ENCODE data around the gene PLEKHG3.
"Not testable (repeated sequence)": the region's sequence is repeated elsewhere in the genome, so short reads cannot be mapped to it uniquely, and the experiment has no call there.

Gene PLEKHG3

GRCh38 chr14:64686282-64686615 is 18.0 kb upstream of the PLEKHG3 start:
- DNase-seq (ENCODE audit: low read depth in 1 of 2, low spot score in 1 of 2), result no peak

- DNase-seq (ENCODE audit: low read depth in 1 of 2, low spot score in 1 of 2), result no peak
These were observed 16.2 kb upstream of the PLEKHG3 start for GRCh38 chr14:64688031-64688430.

DNA sequence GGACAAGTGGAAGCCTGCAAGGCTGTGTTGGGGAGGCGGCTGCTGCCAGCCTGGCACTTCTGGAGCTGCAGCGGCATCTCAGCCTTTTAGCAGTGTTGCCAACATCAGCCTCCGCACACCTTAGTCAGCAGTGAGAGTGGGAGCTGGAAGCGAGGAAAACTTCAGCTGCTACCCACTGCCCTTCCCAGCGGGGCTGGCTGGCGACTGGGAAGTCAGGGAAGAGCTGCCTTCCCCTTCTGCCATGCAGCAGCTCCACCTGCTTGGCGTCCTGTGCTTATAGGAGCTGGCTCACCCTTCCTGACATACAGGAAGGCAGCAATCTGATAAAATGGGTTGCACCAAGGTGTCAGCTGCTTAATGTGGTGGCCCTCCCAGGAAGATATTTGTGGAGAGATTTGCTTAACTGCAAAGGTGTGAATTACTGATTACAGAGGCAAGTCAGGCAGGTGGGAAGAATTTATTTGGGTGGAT is 15.4 kb upstream of the PLEKHG3 start:
- DNase-seq (ENCODE audit: low read depth in 1 of 2, low spot score in 1 of 2), result no peak

GRCh38 chr14:64689289-64689688 is 14.9 kb upstream of the PLEKHG3 start:
- DNase-seq (ENCODE audit: low read depth in 1 of 2, low spot score in 1 of 2), result no peak

GRCh38 chr14:64690607-64691006 is 13.6 kb upstream of the PLEKHG3 start:
- DNase-seq (ENCODE audit: low read depth in 1 of 2, low spot score in 1 of 2), result not testable (repeated sequence)

- DNase-seq (ENCODE audit: low read depth in 1 of 2, low spot score in 1 of 2), result no peak
These were observed 12.8 kb upstream of the PLEKHG3 start for GRCh38 chr14:64691376-64691775.

DNA sequence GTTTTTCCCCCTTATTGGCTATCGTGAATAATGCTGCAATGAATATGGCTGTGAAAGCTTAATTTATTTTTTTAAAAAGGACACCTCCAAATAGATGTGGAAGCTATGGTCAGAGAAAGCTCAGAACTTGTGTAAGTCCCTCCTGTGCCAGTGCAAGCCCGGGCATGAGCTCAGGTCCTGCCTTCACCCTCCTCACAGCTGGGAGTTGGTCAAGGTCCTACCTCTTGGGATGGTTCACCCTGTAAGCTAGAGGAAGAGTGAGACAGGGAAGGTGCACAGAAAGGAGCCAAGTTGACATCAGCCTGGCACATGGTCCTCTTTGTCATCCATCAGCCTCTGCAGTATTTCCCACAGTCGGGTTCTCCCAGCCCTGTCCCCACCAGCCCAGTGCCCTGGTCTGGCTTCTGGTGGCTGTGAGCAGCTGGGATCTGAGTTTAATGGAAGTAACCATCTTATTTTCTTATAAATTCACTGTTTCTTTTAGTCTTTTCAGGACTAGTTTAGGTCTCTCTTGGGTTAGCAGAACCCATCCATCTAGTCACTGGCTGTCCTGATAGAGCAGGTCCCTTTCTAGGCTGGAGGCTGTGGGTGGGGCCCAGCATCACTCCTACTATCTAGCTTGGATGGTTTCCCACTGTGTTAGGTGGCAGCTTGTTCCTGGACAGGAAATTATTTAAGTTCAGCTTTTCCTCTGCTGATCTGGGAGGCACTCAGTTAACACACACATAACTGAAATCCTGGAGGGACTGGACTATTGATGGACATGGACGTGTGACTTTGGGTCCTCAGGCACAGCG is 11.8 kb upstream of the PLEKHG3 start:
- DNase-seq (ENCODE audit: low read depth in 1 of 2, low spot score in 1 of 2), result no peak

GRCh38 chr14:64692986-64693809 is 11.0 kb upstream of the PLEKHG3 start:
- DNase-seq (ENCODE audit: low read depth in 1 of 2, low spot score in 1 of 2), result no peak

DNA sequence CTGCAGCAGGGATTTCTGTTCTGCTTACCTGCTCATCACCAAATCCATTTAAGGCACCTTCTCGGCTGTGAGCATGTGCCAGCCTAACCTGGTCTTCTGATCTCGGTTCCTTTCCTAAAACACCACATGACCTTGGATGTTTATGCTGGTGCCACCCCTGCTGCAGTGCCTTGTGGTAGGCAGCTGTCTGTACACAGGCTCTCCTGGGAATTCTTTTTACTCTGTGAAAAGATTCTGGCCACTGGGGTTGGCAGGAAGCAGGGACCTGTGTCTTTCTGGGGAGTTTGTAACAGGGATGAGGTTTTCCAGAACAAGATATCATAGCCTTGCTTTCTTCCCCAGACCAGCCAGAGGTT is 10.4 kb upstream of the PLEKHG3 start:
- no peak for DNase-seq (ENCODE audit: low read depth in 1 of 2, low spot score in 1 of 2)

DNA sequence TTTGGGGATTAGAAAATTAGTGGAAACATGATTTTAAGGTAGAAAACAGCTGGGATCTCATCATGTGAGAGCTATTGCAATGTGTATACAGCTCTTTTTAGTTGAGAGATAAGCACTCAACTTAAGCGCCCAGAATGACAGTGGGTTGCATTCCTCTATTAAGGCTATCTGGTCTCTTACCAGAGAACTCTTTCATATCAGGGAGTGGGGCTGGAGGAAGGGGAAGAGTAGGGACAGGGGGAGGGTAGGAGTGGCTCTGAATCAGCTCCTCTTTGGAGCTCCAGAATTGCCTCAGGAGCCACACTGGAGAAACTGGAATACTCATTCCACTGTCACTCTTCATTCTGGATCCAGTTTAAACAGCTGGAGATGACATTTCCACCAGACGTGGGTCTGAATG is 9.2 kb upstream of the PLEKHG3 start:
- DNase-seq (ENCODE audit: low read depth in 1 of 2, low spot score in 1 of 2), result no peak

- DNase-seq (ENCODE audit: low read depth in 1 of 2, low spot score in 1 of 2), result no peak
These were observed 7.8 kb upstream of the PLEKHG3 start for GRCh38 chr14:64696355-64696857.

GRCh38 chr14:64698903-64699302 is 5.3 kb upstream of the PLEKHG3 start:
- DNase-seq (ENCODE audit: low read depth in 1 of 2, low spot score in 1 of 2), result no peak

GRCh38 chr14:64700290-64700689 is 3.9 kb upstream of the PLEKHG3 start:
- DNase-seq (ENCODE audit: low read depth in 1 of 2, low spot score in 1 of 2), result no peak

- no peak for DNase-seq (ENCODE audit: low read depth in 1 of 2, low spot score in 1 of 2)
These were observed 3.3 kb upstream of the PLEKHG3 start for GRCh38 chr14:64700894-64701293.

GRCh38 chr14:64701660-64702059 is 2.6 kb upstream of the PLEKHG3 start:
- no peak for DNase-seq (ENCODE audit: low read depth in 1 of 2, low spot score in 1 of 2)

DNA sequence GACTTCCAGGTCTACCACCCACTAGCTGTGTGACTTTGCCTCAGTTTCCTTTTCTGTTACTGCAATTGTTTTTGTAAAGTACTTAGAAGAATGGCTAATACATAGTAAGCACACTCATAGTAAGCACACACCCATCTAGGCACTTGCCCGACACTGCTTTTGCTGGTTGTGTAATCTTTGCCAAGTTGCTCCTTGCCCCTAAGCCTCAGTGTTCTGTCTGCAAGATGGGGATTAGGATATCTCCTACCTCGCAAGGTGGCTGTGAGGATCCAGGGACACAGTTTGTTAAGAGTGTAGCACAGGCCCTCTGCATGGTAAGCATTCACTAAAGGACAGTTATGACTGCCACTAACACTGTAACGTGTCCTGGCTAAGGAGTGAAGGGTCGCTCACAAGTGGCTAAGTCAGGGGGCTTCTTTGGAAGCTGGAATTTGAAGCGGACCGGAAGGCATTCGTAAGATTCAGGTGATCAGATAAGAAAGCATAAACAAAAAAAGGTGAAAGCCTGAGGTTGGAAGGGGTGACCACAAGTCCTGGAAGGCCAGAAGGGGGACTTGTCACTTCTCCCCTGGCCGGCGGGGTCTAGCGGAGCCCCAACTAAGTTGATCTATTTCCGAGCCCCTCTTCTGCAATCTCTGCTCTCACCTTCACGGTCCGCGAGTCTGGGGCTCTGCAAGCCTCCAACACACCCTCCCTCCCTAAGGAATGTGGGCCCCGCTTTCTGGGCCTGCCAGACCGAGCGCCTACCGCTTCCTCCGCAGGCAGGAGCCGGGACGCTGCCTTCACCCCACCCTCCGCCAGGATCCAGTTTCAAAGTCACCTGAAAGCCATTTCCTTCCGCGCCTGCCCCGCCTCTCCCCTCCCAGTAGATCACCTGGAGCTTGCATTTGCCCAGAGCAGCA is 1.5 kb upstream of the PLEKHG3 start:
- no peak for DNase-seq (ENCODE audit: low read depth in 1 of 2, low spot score in 1 of 2)

DNA sequence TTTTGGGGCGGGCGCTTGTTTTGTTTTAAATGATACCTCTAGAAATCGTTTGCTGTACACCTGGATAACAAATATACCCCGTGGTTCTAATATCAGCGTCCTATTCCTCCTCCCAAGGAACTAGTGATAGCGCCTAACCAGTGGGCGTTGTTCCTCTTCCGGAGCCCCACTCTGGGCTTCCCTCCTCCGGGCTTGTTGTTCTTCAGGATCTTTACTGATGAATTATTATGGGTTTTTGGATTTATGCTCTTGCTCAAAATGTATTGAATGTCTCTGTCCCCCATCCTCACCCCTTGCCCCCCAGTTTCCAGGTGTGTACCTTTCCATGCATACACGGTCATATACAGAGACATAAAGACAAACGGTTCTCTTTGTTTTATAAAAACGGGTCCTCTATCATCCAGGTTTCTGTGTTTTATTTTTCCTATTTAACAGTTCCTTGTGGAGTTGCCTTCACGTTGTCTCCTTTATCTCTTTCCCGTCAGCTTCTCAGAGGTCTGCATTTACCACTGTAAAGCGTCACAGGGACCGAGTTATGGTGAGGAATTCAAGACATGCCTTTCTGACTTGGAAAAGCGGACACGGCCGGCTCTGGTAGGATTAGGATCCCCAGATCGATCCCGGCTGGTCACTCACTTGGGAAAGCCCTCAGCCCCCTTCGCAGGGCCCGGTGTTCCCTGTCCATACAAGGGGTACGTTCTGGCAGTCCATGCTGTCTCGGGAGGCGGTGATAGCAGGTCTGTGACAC is 655 bp upstream of the PLEKHG3 start:
- no peak for DNase-seq (ENCODE audit: low read depth in 1 of 2, low spot score in 1 of 2)

DNA sequence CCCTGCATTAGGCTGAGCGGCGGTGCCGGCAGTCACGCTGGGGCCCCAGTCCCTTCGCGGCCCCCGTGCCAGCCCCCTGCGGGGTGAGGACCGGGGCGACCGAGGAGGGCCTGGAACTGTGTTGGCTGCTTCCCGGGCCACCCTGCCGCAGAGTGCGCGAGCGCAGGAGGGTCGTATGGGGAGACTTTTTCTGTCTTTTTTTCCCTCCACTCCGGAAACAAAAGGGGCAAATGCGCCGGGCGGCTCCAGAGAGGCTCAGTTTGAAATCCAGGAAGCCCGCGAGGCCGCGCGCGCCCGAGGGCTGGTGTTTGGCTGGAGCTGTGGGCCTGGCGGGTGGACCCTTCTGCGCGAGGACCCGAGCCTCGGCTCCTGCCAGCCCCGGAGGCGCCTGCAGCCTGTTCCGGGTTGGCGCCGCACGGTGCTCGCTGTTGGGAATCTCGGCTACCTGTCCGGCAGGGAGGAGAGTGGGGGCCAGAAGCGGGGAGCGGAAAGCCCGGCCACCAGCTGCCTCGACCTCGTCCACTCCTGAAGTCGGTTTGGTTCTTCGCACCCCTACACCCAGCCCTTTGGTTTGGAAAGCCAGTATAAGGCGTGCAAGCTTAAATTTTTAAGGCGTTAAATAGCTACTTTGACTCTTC is 638 bp downstream of the PLEKHG3 start:
- no peak for DNase-seq (ENCODE audit: low read depth in 1 of 2, low spot score in 1 of 2)

DNA sequence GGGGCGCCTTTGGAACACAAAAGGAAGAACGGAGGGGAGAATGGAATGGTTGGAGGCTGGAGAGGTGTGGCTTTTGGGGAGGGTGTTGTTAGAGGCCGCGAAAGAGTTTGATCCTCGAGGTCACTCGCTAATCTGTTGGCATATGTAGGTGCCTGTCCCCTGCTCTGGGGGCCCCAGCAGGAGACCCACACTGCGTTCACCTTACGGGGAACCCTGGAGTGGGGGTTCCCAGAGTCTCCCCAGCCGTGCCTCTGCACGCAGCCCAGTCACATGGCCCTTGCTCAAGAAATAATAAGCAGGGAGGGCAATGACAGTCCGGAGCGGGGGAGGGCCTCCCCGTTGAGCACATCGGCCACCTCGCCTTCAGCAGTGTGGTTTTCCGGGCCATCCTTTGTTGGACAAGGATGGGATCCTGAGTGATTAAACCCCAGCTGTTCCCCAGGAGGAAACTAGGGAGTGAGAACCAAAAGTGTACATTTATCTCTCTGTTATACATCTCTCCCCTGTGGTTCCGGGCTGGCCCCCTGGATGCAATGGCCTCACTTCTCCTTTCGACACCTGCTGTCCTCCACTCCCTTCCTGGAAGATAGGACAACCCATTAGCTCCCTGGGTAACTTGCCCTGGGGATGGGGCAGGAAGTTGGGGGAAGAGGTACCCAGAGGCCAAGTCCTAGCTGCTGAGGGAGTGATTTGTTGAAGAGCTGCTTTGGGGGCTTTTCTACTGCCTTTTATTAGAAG is 1.3 kb downstream of the PLEKHG3 start:
- DNase-seq (ENCODE audit: low read depth in 1 of 2, low spot score in 1 of 2), result no peak

All from stimulated activated CD4-positive, alpha-beta T cell treated with anti-CD3 and anti-CD28 coated beads, Interleukin-15, amount 100 ng/mL, for 1 hour (primary cell).